H1 (cell line): ENCODE results near the gene EME2. TPM values are rescaled to one million over a fixed set of nuclear protein-coding genes. Genes with fewer than 3 reads are reported as not detected.

Experiments used
- CTCF ChIA-PET: fragments of 300-600 bp; sonication (Branson Sonifier 250); formaldehyde crosslinking; loops from one replicate; lab custom pipeline; 2021; ENCODE audit not compliant: partially characterized antibody; lab: Charles Lee
- POLR2A ChIA-PET: fragments of 300-600 bp; sonication (Branson Sonifier 250); formaldehyde crosslinking; loops from one replicate; lab custom pipeline; 2021; ENCODE audit warnings: inconsistent platforms; ENCODE audit not compliant: partially characterized antibody; lab: Charles Lee
- DNase-seq, 2 experiments: peaks; one replicate each; pipeline versions ENCODE4 v3.0.0 to v3.0.0-alpha.2; 2010 to 2022; ENCODE audit warnings: low spot score in 2 of 2, low read depth in 1 of 2, mixed read lengths in 1 of 2
- FAIRE-seq: peaks from 2 replicates; lab custom pipeline; 2011; peaks lifted over from hg19 to GRCh38; lab: Jason Lieb, UNC
- H2AFZ ChIP-seq: 2 replicates; pipeline ENCODE4 v1.8.1; 2012; ENCODE audit warnings: low read length, inconsistent platforms
- H2AK5ac ChIP-seq: 2 replicates; pipeline ENCODE4 v1.6.1; 2013; ENCODE audit warnings: low read depth, low read length
- H2BK120ac ChIP-seq: replicated peaks from 2 replicates; pipeline ENCODE3; 2013; ENCODE audit warnings: low read depth, low read length, inconsistent platforms
- H2BK12ac ChIP-seq: 2 replicates; pipeline ENCODE4 v1.6.1; 2013; ENCODE audit warnings: low read depth, low read length
- H2BK15ac ChIP-seq: 2 replicates; pipeline ENCODE4 v1.6.1; 2013; ENCODE audit warnings: low read length
- H2BK20ac ChIP-seq: 2 replicates; pipeline ENCODE4 v1.6.1; 2013; ENCODE audit warnings: low read length
- H2BK5ac ChIP-seq: 2 replicates; pipeline ENCODE4 v1.6.1; 2013; ENCODE audit warnings: low read depth, low read length
- H3K14ac ChIP-seq: 2 replicates; pipeline ENCODE4 v1.6.1; 2013; ENCODE audit warnings: inconsistent platforms; ENCODE audit not compliant: insufficient read length
- H3K18ac ChIP-seq: 2 replicates; pipeline ENCODE4 v1.6.1; 2013; ENCODE audit warnings: low read length; ENCODE audit errors: extremely low read depth
- H3K23ac ChIP-seq: 2 replicates; pipeline ENCODE4 v1.6.1; 2013; ENCODE audit warnings: inconsistent platforms; ENCODE audit not compliant: insufficient read length
- H3K23me2 ChIP-seq: 2 replicates; pipeline ENCODE4 v1.6.1; 2013; ENCODE audit warnings: low read depth, low read length
- H3K27ac ChIP-seq: 2 replicates; pipeline ENCODE4 v1.6.1; 2011; ENCODE audit warnings: low read depth, low read length, inconsistent platforms
- H3K27me3 ChIP-seq, 4 experiments: replicated peaks in 1 of 4; 1 replicate in 1 of 4; 2 replicates in 3 of 4; pipeline versions ENCODE4 v1.6.1 to v1.8.1; 2011 to 2013; ENCODE audit warnings: low read length in 3 of 4, mild to moderate bottlenecking in 3 of 4, inconsistent platforms in 2 of 4, mixed read lengths in 2 of 4, moderate library complexity in 1 of 4; ENCODE audit not compliant: control insufficient read depth in 3 of 4, insufficient read depth in 3 of 4; ENCODE audit errors: extremely low read depth in 1 of 4
- H3K36me3 ChIP-seq, 4 experiments: 2 replicates each; pipeline versions ENCODE4 v1.6.1 to v1.8.1; 2011 to 2013; ENCODE audit warnings: mild to moderate bottlenecking in 4 of 4, low read length in 3 of 4, moderate library complexity in 2 of 4, control low read depth in 1 of 4, inconsistent platforms in 1 of 4; ENCODE audit not compliant: insufficient read depth in 4 of 4, control insufficient read depth in 2 of 4
- H3K4ac ChIP-seq: replicated peaks from 2 replicates; pipeline ENCODE3; 2013; ENCODE audit warnings: low read length, low read depth, mixed read lengths, inconsistent platforms; ENCODE audit not compliant: insufficient read length
- H3K4me1 ChIP-seq, 4 experiments: replicated peaks in 1 of 4; 1 replicate in 1 of 4; 2 replicates in 3 of 4; pipeline versions ENCODE4 v1.6.1 to v1.8.1; 2011 to 2013; ENCODE audit warnings: low read length in 3 of 4, inconsistent platforms in 2 of 4, mixed read lengths in 1 of 4; ENCODE audit not compliant: insufficient read depth in 4 of 4, control insufficient read depth in 3 of 4
- H3K4me2 ChIP-seq, 2 experiments: 2 replicates each; pipeline versions ENCODE4 v1.6.1 to v1.8.1; 2011 to 2013; ENCODE audit warnings: low read depth in 2 of 2, low read length in 2 of 2, control low read depth in 1 of 2, inconsistent platforms in 1 of 2, mild to moderate bottlenecking in 1 of 2; ENCODE audit not compliant: insufficient read depth in 1 of 2
- H3K4me3 ChIP-seq, 4 experiments: fragments of 200-600, 300-600 bp in 1 of 4; sonication (generic), shearing (Covaris generic), sonication (Bioruptor Twin) in 1 of 4; 2 replicates each; pipeline versions ENCODE4 v1.5.1 to v1.8.1; 2011 to 2016; ENCODE audit warnings: low read length in 4 of 4, low read depth in 3 of 4, control low read depth in 2 of 4, inconsistent platforms in 2 of 4, mild to moderate bottlenecking in 2 of 4, mixed read lengths in 1 of 4, moderate library complexity in 1 of 4; ENCODE audit not compliant: insufficient read depth in 2 of 4; ENCODE audit errors: extremely low read depth in 1 of 4
- H3K56ac ChIP-seq: replicated peaks from 2 replicates; pipeline ENCODE3; 2013; ENCODE audit warnings: low read depth, mild to moderate bottlenecking, mixed read lengths, low read length, inconsistent platforms; ENCODE audit not compliant: insufficient read length
- H3K79me1 ChIP-seq: 2 replicates; pipeline ENCODE4 v1.6.1; 2013; ENCODE audit warnings: low read depth, low read length, control low read depth
- H3K79me2 ChIP-seq, 2 experiments: 2 replicates each; pipeline versions ENCODE4 v1.6.1 to v1.8.1; 2012 to 2013; ENCODE audit warnings: low read length in 2 of 2, mild to moderate bottlenecking in 2 of 2, inconsistent platforms in 1 of 2; ENCODE audit not compliant: insufficient read depth in 2 of 2, control insufficient read depth in 1 of 2
- H3K9ac ChIP-seq, 4 experiments: replicated peaks in 1 of 4; 1 replicate in 1 of 4; 2 replicates in 3 of 4; pipeline versions ENCODE4 v1.6.1 to v1.8.1; 2011 to 2013; ENCODE audit warnings: low read depth in 3 of 4, low read length in 3 of 4, control low read depth in 2 of 4, mild to moderate bottlenecking in 2 of 4, moderate library complexity in 2 of 4, inconsistent platforms in 1 of 4; ENCODE audit errors: extremely low read depth in 1 of 4
- H3K9me3 ChIP-seq, 2 experiments: 2 replicates each; pipeline versions ENCODE4 v1.6.1 to v1.8.1; 2012 to 2013; ENCODE audit warnings: mild to moderate bottlenecking in 2 of 2, moderate library complexity in 2 of 2, control low read depth in 1 of 2, inconsistent platforms in 1 of 2, low read depth in 1 of 2, low read length in 1 of 2, mixed read lengths in 1 of 2; ENCODE audit not compliant: insufficient read depth in 2 of 2
- H4K20me1 ChIP-seq, 2 experiments: replicated peaks in 1 of 2; 2 replicates each; pipeline versions ENCODE3 to v1.8.1; 2011 to 2013; ENCODE audit warnings: inconsistent platforms in 2 of 2, low read length in 2 of 2, mild to moderate bottlenecking in 1 of 2; ENCODE audit not compliant: insufficient read depth in 2 of 2, control insufficient read depth in 1 of 2
- H4K5ac ChIP-seq: 2 replicates; pipeline ENCODE4 v1.6.1; 2013; ENCODE audit warnings: low read length, low read depth, mixed read lengths, inconsistent platforms; ENCODE audit not compliant: insufficient read length
- H4K8ac ChIP-seq: 2 replicates; pipeline ENCODE4 v1.8.0; 2013; ENCODE audit warnings: mild to moderate bottlenecking, moderate library complexity, low read length, inconsistent platforms; ENCODE audit not compliant: insufficient read depth; ENCODE audit errors: extremely low read depth
- H4K91ac ChIP-seq: replicated peaks from 2 replicates; pipeline ENCODE3; 2013; ENCODE audit warnings: low read length, mixed read lengths, inconsistent platforms; ENCODE audit not compliant: insufficient read length
- BCL11A ChIP-seq, 2 experiments: IDR thresholded peaks; one replicate each; pipeline ENCODE4 v1.6.1; 2011; ENCODE audit warnings: low read depth in 2 of 2, low read length in 2 of 2, mild to moderate bottlenecking in 2 of 2
- BRCA1 ChIP-seq: IDR thresholded peaks from 2 replicates; pipeline ENCODE4 v1.6.1; 2012; ENCODE audit warnings: low read depth, low read length, improper control_type of control experiment
- CBX8 ChIP-seq: fragments of 300-800, 300-1000 bp; sonication (generic); IDR thresholded peaks from 2 replicates; pipeline ENCODE4 v1.7.1; 2016; ENCODE audit warnings: low read depth, low read length, borderline replicate concordance
- CEBPB ChIP-seq: IDR thresholded peaks from 2 replicates; pipeline ENCODE4 v1.6.1; 2012; ENCODE audit warnings: low read depth, low read length
- CREB1 ChIP-seq: IDR thresholded peaks from 2 replicates; pipeline ENCODE4 v1.6.1; 2012; ENCODE audit warnings: inconsistent platforms
- EZH2 ChIP-seq: fragments of 200-600 bp; sonication (generic); IDR thresholded peaks from 2 replicates; pipeline ENCODE4 v1.7.1; 2012; ENCODE audit warnings: low read depth, mild to moderate bottlenecking, moderate library complexity, low read length, inconsistent platforms; ENCODE audit not compliant: severe bottlenecking
- GABPA ChIP-seq: IDR thresholded peaks from 2 replicates; pipeline ENCODE4 v1.6.1; 2011; ENCODE audit warnings: mild to moderate bottlenecking, low read length, moderate library complexity, borderline replicate concordance; ENCODE audit not compliant: insufficient read depth
- GTF2F1 ChIP-seq: IDR thresholded peaks from 2 replicates; pipeline ENCODE4 v1.6.1; 2012; ENCODE audit warnings: low read depth, low read length, improper control_type of control experiment, borderline replicate concordance
- JUN ChIP-seq: IDR thresholded peaks from 2 replicates; pipeline ENCODE4 v1.6.1; 2011; ENCODE audit warnings: low read depth, mild to moderate bottlenecking, improper control_type of control experiment, low read length
- KDM5A ChIP-seq: fragments of 200-600 bp; IDR thresholded peaks from 2 replicates; pipeline ENCODE4 v1.7.1; 2012; ENCODE audit warnings: mild to moderate bottlenecking, low read length, inconsistent platforms, mixed read lengths
- POLR2A ChIP-seq, 2 experiments: IDR thresholded peaks; 1 replicate in 1 of 2; 2 replicates in 1 of 2; pipeline ENCODE4 v1.6.1; 2011; ENCODE audit warnings: low read depth in 2 of 2, low read length in 2 of 2, mild to moderate bottlenecking in 2 of 2; ENCODE audit errors: control extremely low read depth in 1 of 2
- POU5F1 ChIP-seq: IDR thresholded peaks from 2 replicates; pipeline ENCODE4 v1.6.1; 2011; ENCODE audit warnings: low read depth, mild to moderate bottlenecking, low read length, moderate library complexity
- SP2 ChIP-seq: IDR thresholded peaks from 2 replicates; pipeline ENCODE4 v1.6.1; 2012; ENCODE audit warnings: mild to moderate bottlenecking, low read length, inconsistent platforms
- TCF12 ChIP-seq: IDR thresholded peaks from 2 replicates; pipeline ENCODE4 v1.6.1; 2011; ENCODE audit warnings: low read depth, mild to moderate bottlenecking, low read length
- ZNF274 ChIP-seq: IDR thresholded peaks from 2 replicates; pipeline ENCODE4 v1.7.0; 2012; ENCODE audit warnings: low read length, borderline replicate concordance; ENCODE audit errors: extremely low read depth
- WGBS, 2 experiments: shearing (Covaris generic) in 1 of 2; methylation state at CpG; one replicate each; pipeline versions ENCODE4 v1.1.6 to v1.1.7; 2013 to 2015; ENCODE audit warnings: low lambda C conversion rate in 2 of 2, mixed read lengths in 2 of 2, inconsistent platforms in 1 of 2, low coverage in 1 of 2, missing lambda C conversion rate in 1 of 2; ENCODE audit not compliant: insufficient replicate concordance in 2 of 2, insufficient coverage in 1 of 2, insufficient read length in 1 of 2; ENCODE audit errors: extremely low coverage in 1 of 2, missing lambda C conversion rate in 1 of 2; 5-methylcytosine and 5-hydroxymethylcytosine counted together
- polyA plus RNA-seq, 7 experiments: library from polyadenylated mRNA; depleted of rRNA in 3 of 7; stranded (reverse) in 5 of 7; unstranded in 2 of 7; fragments of >200 nt in 5 of 7; fragments of 200-250 nt in 2 of 7; gene quantifications; 1 replicate in 5 of 7; 2 replicates in 1 of 7; 4 replicates in 1 of 7; pipeline versions ENCODE4 v1.2.1 to v1.2.3, GENCODE V29; 2011 to 2013; ENCODE audit warnings: missing spikeins in 2 of 7, mixed read lengths in 2 of 7
- total RNA-seq: library from RNA; stranded (reverse); fragmentation: NEBNext Ultra II Directional; extraction: Animal tissue kit (Norgen Biotek cat#: 25700); gene quantifications from 2 replicates; pipeline ENCODE4 v1.2.1, GENCODE V29; 2021

Gene EME2
- total and polyA plus RNA-seq, 2 of the 8 experiments (the other 6 are each of a cell fraction or from before 2014, with no cell fraction given): 13.1 to 19.7 TPM

GRCh38 chr16:1754204-1754603, 18.4 kb upstream of the EME2 start:
- Histone ChIP-seq H3K56ac (no peak overlapping the region), H4K20me1 (peaks cover 0 to 3% of the 10 kb centered on the region in 2 experiments), H2BK5ac (no peak overlapping the region), H4K8ac (no peak overlapping the region), H3K79me2 (no peaks in the 10 kb centered on the region), H3K23me2 (no peaks in the 10 kb centered on the region), H3K79me1 (no peaks in the 10 kb centered on the region), H3K36me3 (peaks cover 0 to 11% (median 0%) of the 10 kb centered on the region in 4 experiments; a peak in 2 of 8 replicates), H4K5ac (no peak overlapping the region), H2AFZ (no peak overlapping the region), H3K4me1 (no peaks in the 10 kb centered on the region), H2BK120ac (no peak overlapping the region), H2BK20ac (no peak overlapping the region), H2BK12ac (no peak overlapping the region), H3K14ac (no peak overlapping the region), H3K23ac (no peak overlapping the region), H4K91ac (no peak overlapping the region), H3K27ac (no peak overlapping the region), H3K9me3 (no peaks in the 10 kb centered on the region), H3K4me2 (no peak overlapping the region), H2BK15ac (no peak overlapping the region), H3K18ac (no peak overlapping the region), H2AK5ac (no peak overlapping the region), H3K4me3 (no peak overlapping the region), H3K4ac (no peak overlapping the region), H3K9ac (no peak overlapping the region), H3K27me3 (no peaks in the 10 kb centered on the region)
- FAIRE-seq (no peak), DNase-seq (no peak)
- ChIA-PET POLR2A (interaction anchor here (0.7 to 1.2 kb wide), 4 partner anchors 26 to 231 kb away, joined by 3 read pairs; no protein-coding TSS in a partner anchor), CTCF (interaction anchor here (0.9 to 1.4 kb wide), 3 partner anchors 9 to 258 kb away, joined by 3 to 5 read pairs (median 3); no protein-coding TSS in a partner anchor)
- WGBS, 2 experiments: 88% methylated on average over 12 of the region's 12 CpGs; no CpG with 5 or more reads in 1 of the 2 experiments
- TF ChIP-seq GTF2F1: no peak
- TF ChIP-seq TCF12: no peak
- no peak for TF ChIP-seq POLR2A (IDR thresholded peaks at IDR 0.05; ENCODE audit: control extremely low read depth in 1 of 2, low read depth in 2 of 2, low read length in 2 of 2)
- TF ChIP-seq EZH2: no peak
- TF ChIP-seq KDM5A: no peak
- no peak for TF ChIP-seq CEBPB
- no peak for TF ChIP-seq BRCA1
- no peak for TF ChIP-seq POU5F1
- no peak for TF ChIP-seq JUN
- no peak for TF ChIP-seq SP2
- no peak for TF ChIP-seq CBX8
- no peak for TF ChIP-seq BCL11A (IDR thresholded peaks at IDR 0.05; ENCODE audit: low read depth in 2 of 2, low read length in 2 of 2)
- TF ChIP-seq GABPA: no peak
- TF ChIP-seq CREB1: no peak
- TF ChIP-seq ZNF274: no peak
